Measurements from ENCODE around the gene TPPP2. TPM values are rescaled to one million over a fixed set of nuclear protein-coding genes. Genes with fewer than 3 reads are reported as not detected.

TPPP2 gene
- total and polyA plus RNA-seq, 2 of the 4 experiments (the other 2 are of a cell fraction): not detected

DNA sequence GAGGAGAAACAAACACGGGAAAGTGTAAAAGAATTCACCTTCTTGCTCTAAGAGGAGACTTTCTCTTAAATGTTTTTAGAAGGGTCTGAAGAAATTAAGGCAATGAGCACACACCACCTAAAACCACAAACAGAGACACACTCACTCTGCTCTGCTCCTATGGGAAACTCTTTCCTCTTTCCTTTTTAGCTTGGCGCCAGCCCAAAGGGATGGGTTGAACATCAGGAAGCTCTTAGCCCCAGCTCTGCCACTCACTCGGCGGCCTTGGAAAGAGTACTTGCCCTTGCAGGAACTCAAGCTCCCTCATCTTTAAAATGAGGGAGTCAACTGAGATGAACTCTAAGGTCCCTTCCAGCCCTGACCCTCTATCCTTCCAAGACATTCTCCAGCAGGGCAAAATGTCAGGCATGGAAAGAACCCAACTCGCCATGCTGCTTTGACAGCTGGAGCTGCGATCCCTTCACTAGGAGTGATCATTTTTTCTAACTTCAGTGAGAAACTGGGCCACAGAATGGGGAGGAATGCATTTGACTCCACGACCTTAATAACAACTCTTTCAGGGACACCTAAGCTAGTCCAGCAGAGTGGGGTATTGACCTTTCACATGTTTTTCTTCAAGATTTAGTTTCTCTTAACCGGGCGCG, 26.6 kb downstream of the TPPP2 start:
- no peak overlapping the region for H3K18ac ChIP-seq (ENCODE audit: low read depth, low read length)
- H3K9me1 ChIP-seq (ENCODE audit: insufficient read depth, low read length): peaks cover 3% of the 10 kb centered on the region; the same call in 1 of the 2 replicates
- H3K9me3 ChIP-seq (ENCODE audit: control insufficient read depth, insufficient read depth, low read length): no peaks in the 10 kb centered on the region
- no peak for ATAC-seq (ENCODE audit: low read depth)
- no peak overlapping the region for H2AK9ac ChIP-seq (replicated peaks; ENCODE audit: low read depth, low read length, poor library complexity)
- no peak overlapping the region for H2BK20ac ChIP-seq (ENCODE audit: low read depth, low read length)
- H2BK5ac ChIP-seq (ENCODE audit: low read depth, low read length, poor library complexity, severe bottlenecking): no peak overlapping the region
- POLR2A ChIA-PET (ENCODE audit: unreplicated experiment): interaction anchor here (0.7 kb wide), 1 partner anchor 17 kb away, joined by 3 read pairs; no protein-coding TSS in a partner anchor
- peaks cover 1% of the 10 kb centered on the region for H3K27me3 ChIP-seq (ENCODE audit: control insufficient read depth, insufficient read depth, low read length)
- H4K91ac ChIP-seq (ENCODE audit: insufficient read depth, low read depth, low read length): no peak overlapping the region
- no peaks in the 10 kb centered on the region for H4K20me1 ChIP-seq (ENCODE audit: insufficient read depth, low read length)
- no peak overlapping the region for H4K5ac ChIP-seq (ENCODE audit: low read depth, low read length)
- no peaks in the 10 kb centered on the region for H3K4me1 ChIP-seq (ENCODE audit: control insufficient read depth, insufficient read depth, low read length)
- H3K27ac ChIP-seq (ENCODE audit: insufficient read depth, low read length): no peak overlapping the region
- intact Hi-C loops (cut with micrococcal nuclease): no loop called here
- WGBS, 2 experiments (ENCODE audit: extremely low coverage in 2 of 2, insufficient read length in 1 of 2): no CpG with 5 or more reads among the region's 10 CpGs
- no peaks in the 10 kb centered on the region for H3K36me3 ChIP-seq (ENCODE audit: control insufficient read depth, insufficient read depth, low read length)
- no peak overlapping the region for H2BK15ac ChIP-seq (ENCODE audit: low read depth, low read length)
- H3K79me1 ChIP-seq (ENCODE audit: low read depth in 1 of 2, low read length in 2 of 2): no peaks in the 10 kb centered on the region
- no peak overlapping the region for H3K56ac ChIP-seq (ENCODE audit: extremely low read depth, insufficient read depth, low read length)
- no peak overlapping the region for H3K14ac ChIP-seq (replicated peaks; ENCODE audit: low read depth, low read length)
- in situ Hi-C loops (cut with MboI; ENCODE audit: low sequenced_read_pairs): no loop called here
- H3K4me3 ChIP-seq (ENCODE audit: insufficient read depth, low read depth, low read length): no peak overlapping the region
- CTCF ChIA-PET: interaction anchor here (1.1 kb wide), 1 partner anchor 36 kb away, joined by 4 read pairs; no protein-coding TSS in a partner anchor
- H2AK5ac ChIP-seq (ENCODE audit: low read depth, low read length): no peak overlapping the region
- H4K8ac ChIP-seq (ENCODE audit: low read depth in 2 of 2, low read length in 2 of 2): no peak overlapping the region
- H2BK120ac ChIP-seq (ENCODE audit: low read depth, low read length): no peak overlapping the region
- no peak for DNase-seq
- TF ChIP-seq RAD21 (IDR thresholded peaks at IDR 0.05; ENCODE audit: low read length): no peak
- TF ChIP-seq, protein P1, sequence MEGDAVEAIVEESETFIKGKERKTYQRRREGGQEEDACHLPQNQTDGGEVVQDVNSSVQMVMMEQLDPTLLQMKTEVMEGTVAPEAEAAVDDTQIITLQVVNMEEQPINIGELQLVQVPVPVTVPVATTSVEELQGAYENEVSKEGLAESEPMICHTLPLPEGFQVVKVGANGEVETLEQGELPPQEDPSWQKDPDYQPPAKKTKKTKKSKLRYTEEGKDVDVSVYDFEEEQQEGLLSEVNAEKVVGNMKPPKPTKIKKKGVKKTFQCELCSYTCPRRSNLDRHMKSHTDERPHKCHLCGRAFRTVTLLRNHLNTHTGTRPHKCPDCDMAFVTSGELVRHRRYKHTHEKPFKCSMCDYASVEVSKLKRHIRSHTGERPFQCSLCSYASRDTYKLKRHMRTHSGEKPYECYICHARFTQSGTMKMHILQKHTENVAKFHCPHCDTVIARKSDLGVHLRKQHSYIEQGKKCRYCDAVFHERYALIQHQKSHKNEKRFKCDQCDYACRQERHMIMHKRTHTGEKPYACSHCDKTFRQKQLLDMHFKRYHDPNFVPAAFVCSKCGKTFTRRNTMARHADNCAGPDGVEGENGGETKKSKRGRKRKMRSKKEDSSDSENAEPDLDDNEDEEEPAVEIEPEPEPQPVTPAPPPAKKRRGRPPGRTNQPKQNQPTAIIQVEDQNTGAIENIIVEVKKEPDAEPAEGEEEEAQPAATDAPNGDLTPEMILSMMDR (conservative IDR thresholded peaks at IDR 0.05; ENCODE audit: low read depth, low read length): no peak
- no peak for TF ChIP-seq CHD1 (IDR thresholded peaks at IDR 0.05; ENCODE audit: low read depth, low read length)
- no peak for TF ChIP-seq SMC3 (IDR thresholded peaks at IDR 0.05; ENCODE audit: low read depth, low read length)
- TF ChIP-seq MAZ (IDR thresholded peaks at IDR 0.05; ENCODE audit: borderline replicate concordance, low read depth, low read length): no peak
- no peak for TF ChIP-seq POLR2A (IDR thresholded peaks at IDR 0.05; ENCODE audit: low read depth, low read length)
- TF ChIP-seq NFE2L2 (IDR thresholded peaks at IDR 0.05; ENCODE audit: low read depth, low read length): no peak
- TF ChIP-seq RCOR1 (IDR thresholded peaks at IDR 0.05; ENCODE audit: insufficient replicate concordance, low read length): no peak
- TF ChIP-seq, protein P2, sequence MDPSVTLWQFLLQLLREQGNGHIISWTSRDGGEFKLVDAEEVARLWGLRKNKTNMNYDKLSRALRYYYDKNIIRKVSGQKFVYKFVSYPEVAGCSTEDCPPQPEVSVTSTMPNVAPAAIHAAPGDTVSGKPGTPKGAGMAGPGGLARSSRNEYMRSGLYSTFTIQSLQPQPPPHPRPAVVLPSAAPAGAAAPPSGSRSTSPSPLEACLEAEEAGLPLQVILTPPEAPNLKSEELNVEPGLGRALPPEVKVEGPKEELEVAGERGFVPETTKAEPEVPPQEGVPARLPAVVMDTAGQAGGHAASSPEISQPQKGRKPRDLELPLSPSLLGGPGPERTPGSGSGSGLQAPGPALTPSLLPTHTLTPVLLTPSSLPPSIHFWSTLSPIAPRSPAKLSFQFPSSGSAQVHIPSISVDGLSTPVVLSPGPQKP (IDR thresholded peaks at IDR 0.05; ENCODE audit: borderline replicate concordance, low read depth, low read length): no peak
- no peak for TF ChIP-seq RFX5 (IDR thresholded peaks at IDR 0.05; ENCODE audit: low read depth, low read length)
- H3K4ac ChIP-seq (ENCODE audit: low read depth, low read length): no peak overlapping the region
- BruUV-seq (replicated peaks): no TSS peak
- no peak overlapping the region for H3K23ac ChIP-seq (ENCODE audit: low read depth, low read length)
- no peak overlapping the region for H3K9ac ChIP-seq (ENCODE audit: low read depth, low read length)
- dilution Hi-C loops (cut with HindIII; ENCODE audit: low sequenced_read_pairs, unreplicated experiment): no loop called here
- H3K4me2 ChIP-seq (ENCODE audit: low read depth, low read length): no peak overlapping the region
- H2AFZ ChIP-seq (replicated peaks; ENCODE audit: low read length, poor library complexity): no peak overlapping the region

Data from IMR-90 (cell line).